ENCODE measurements around the gene PAPLN.
A peak's percentile ranks its signal among the peaks of the same experiment; 100 is the strongest.
"Not testable (repeated sequence)": the region's sequence is repeated elsewhere in the genome, so short reads cannot be mapped to it uniquely, and the experiment has no call there.

The PAPLN gene

DNA sequence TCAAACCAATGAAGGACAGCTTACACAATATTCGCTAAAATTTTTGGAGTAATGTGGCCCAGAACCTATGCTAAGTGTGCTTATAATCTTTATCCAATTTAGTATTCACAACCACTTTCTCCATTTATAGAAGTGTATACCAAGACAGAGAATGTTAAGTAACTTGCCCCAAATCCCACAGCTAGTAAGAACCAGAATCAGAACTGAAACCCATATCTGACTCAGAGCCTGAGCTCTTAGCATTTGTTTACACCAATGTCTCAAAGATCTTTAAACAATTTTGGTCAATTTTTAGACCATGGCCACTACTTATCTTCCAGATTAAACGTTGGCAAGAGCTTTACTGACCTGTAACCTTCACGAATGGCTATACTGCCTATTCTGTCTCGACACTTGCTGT lies 53.0 kb downstream of the PAPLN start:
- no peak for DNase-seq (ENCODE audit: extremely low read depth, low read depth)
- no peak for TF ChIP-seq CTCF (IDR thresholded peaks at IDR 0.05; ENCODE audit: low read depth, low read length)

DNA sequence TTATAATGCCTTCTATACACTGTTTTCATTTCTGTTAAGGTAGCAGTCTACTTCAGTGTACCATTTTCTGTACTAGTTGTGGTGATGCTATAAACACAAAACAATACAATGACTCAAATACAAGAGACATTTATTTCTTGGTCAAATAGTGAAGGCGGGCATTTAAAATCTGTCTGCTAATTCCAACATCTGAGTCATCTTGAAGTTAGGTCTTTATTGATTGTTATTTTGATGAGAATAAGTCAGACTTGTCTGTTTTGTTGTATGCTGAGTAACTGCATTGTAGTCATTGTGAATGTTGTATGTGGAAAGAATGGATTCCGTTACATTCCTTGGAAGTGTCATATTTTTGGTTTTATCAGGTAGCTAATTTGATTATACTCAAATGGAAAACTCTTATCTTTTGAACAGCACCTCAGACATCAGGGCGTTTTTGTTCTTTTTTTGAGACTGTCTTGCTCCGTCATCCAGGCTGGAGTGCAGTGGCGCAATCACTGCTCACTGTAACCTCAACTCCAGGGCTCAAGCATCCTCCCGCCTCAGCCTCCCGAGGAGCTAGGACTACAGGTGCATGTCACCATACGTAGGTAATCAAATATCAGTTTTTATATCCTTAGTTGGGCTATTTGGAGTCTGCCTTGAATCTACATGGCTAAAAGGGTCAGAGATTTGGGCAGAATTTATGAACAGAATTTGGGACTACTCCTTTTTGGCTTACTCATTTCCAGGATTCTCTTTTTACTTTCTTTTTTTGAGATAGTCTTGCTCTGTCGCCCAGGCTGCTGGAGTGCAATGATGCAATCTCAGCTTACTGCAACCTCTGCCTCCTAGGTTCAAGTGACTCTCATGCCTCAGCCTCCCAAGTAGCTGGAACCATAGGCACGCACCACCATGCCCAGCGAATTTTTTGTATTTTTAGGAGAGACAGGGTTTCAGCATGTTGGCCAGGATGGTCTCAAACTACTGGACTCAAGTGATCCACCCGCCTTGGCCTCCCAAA lies 56.8 kb downstream of the PAPLN start:
- no peak for DNase-seq (ENCODE audit: extremely low read depth, low read depth)
- TF ChIP-seq CTCF (IDR thresholded peaks at IDR 0.05; ENCODE audit: low read depth, low read length), result no peak

- peak; percentile 62 for TF ChIP-seq CTCF (IDR thresholded peaks at IDR 0.05; ENCODE audit: low read depth, low read length)
- no peak for DNase-seq (ENCODE audit: extremely low read depth, low read depth)
Measured at GRCh38 chr14:73295198-73295796, 58.0 kb downstream of the PAPLN start.

- no peak for TF ChIP-seq CTCF (IDR thresholded peaks at IDR 0.05; ENCODE audit: low read depth, low read length)
Measured at GRCh38 chr14:73305499-73305898, 68.2 kb downstream of the PAPLN start.

GRCh38 chr14:73307261-73307660 lies 70.0 kb downstream of the PAPLN start:
- DNase-seq (ENCODE audit: extremely low read depth, low read depth), result no peak
- no peak for TF ChIP-seq CTCF (IDR thresholded peaks at IDR 0.05; ENCODE audit: low read depth, low read length)

More at GRCh38 chr14:73305499-73305898, 68.2 kb downstream of the PAPLN start:
- DNase-seq (ENCODE audit: extremely low read depth, low read depth), result no peak

GRCh38 chr14:73309207-73309606 lies 71.9 kb downstream of the PAPLN start:
- not testable (repeated sequence) for DNase-seq (ENCODE audit: extremely low read depth, low read depth)

DNA sequence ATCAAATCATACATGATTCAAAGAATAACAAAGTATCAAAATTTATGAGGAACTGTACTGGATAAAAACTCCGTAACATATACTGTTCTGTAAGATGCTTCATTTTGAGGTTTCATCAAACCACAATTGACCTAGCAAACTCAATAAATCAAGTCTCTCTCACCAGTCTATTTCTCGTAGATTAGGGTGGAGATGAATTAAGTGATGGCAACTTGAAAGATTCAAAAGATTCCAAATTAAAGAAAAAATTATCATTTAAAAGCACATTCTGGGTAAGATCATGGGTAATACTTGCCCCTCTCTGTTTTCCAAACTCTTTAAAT lies 74.4 kb downstream of the PAPLN start:
- TF ChIP-seq CTCF (IDR thresholded peaks at IDR 0.05; ENCODE audit: low read depth, low read length), result no peak
- DNase-seq (ENCODE audit: extremely low read depth, low read depth), result no peak
